ENCODE data around the gene KIAA1210.

Gene KIAA1210

DNA sequence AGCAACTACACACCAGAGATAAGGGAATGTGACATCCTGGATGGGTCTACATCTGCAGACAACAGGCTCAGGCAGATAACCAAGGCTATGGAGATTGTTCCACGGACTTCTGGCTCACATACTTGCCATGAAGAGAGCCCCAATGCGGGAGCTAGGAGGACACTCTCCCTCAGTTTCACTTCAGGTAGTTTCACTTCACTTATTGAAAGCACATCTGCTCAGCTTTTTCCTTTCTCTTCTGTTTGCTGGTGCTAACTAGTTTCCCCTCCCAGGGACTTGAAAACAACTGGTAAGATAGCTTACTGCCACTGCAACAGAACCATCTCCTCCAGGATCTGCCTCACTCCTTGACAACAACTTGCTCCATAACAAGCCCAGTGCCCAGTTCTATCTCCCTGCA lies 56.2 kb downstream of the KIAA1210 start:
- no peak overlapping the region for H2AFZ ChIP-seq (ENCODE audit: low read length, unreplicated experiment)
- H3K27me3 ChIP-seq (ENCODE audit: insufficient read depth, low read length): peaks cover 12% of the 10 kb centered on the region
- no peaks in the 10 kb centered on the region for H3K4me1 ChIP-seq (ENCODE audit: control insufficient read depth, insufficient read depth, low read length, unreplicated experiment)
- no peak overlapping the region for H3K27ac ChIP-seq (ENCODE audit: low read depth, low read length)
- no peak overlapping the region for H3K4me3 ChIP-seq (ENCODE audit: low read depth, low read length)
- H3K79me2 ChIP-seq (ENCODE audit: control insufficient read depth, insufficient read depth, low read length, unreplicated experiment): no peaks in the 10 kb centered on the region
- H3K36me3 ChIP-seq (ENCODE audit: insufficient read depth, low read length): no peaks in the 10 kb centered on the region

DNA sequence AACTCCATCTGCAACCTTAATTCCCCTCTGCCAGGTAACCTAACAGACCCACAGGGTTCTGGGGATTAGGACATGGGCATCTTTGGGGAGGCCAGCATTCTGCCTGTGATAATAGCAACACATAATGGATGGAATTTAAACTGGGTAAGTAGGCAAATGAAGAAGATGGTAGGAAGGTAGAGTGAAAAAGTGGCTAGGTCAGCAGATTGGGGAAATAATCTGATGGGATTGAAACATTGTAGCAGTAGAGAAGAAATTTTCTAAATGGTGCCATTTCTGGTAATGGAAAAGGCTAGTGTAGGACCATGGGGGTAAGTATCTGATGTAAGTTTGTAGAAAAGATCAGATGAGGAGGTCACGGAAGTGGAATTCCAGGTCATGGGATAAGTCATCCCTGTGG lies 57.9 kb downstream of the KIAA1210 start:
- Histone ChIP-seq H3K4me3 (ENCODE audit: low read depth, low read length) (no peak overlapping the region), H3K27ac (ENCODE audit: low read depth, low read length) (no peak overlapping the region), H3K79me2 (ENCODE audit: control insufficient read depth, insufficient read depth, low read length, unreplicated experiment) (no peaks in the 10 kb centered on the region), H3K27me3 (ENCODE audit: insufficient read depth, low read length) (peaks cover 12% of the 10 kb centered on the region), H3K4me1 (ENCODE audit: control insufficient read depth, insufficient read depth, low read length, unreplicated experiment) (no peaks in the 10 kb centered on the region), H3K36me3 (ENCODE audit: insufficient read depth, low read length) (no peaks in the 10 kb centered on the region), H2AFZ (ENCODE audit: low read length, unreplicated experiment) (no peak overlapping the region)

DNA sequence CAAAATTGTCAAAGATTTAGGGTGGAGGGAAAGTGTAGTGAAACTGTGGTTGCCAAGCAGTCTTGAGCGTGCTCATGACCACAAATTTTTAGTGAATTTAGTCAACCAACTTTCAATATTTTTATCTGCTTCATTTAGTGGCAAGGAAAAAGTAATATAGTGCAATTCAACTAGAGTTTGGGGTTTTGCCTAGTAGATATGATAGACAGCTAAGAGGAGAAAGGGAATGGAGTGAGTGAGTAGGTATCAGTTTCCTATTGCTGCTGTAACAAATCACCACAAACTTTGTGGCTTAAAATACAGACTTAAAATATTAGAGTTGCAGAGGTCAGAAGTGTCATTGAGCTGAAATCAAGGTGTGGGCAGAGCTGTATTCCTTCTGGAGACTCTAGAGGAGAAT lies 58.5 kb downstream of the KIAA1210 start:
- Histone ChIP-seq H3K4me1 (ENCODE audit: control insufficient read depth, insufficient read depth, low read length, unreplicated experiment) (no peaks in the 10 kb centered on the region), H2AFZ (ENCODE audit: low read length, unreplicated experiment) (no peak overlapping the region)

DNA sequence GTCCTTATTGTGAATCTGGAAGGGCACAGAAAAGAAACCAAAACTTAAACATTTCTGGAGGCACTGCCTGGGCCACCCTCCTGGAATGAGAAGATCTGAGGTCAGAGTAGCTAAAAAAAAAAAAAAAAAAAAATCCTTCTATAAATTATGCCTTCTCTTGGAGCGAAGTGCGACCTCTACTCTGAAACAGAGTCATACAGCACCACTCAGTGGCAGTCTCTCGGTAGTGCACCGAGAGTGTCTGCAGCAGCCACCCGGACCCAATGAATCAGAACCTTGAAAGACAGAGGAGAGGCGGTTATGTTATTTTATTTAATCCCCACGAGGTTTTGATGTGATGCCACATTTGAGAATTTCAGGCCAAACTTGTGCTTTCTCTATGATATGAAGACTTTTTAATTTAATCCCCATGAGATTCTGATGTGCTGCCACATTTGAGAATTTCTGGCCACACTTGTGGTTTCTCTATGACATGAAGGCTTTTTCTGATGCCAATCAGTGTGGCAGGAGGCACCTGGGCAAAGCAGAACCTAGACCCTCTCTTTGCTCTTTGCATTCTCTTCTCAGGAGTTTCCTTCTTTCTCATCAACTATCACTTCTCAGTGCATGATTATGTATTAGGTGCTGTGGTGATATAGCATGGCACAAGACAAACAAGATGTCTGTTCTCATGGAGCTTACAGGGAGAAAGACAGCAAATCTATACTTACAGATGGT lies 60.4 kb downstream of the KIAA1210 start:
- no peak overlapping the region for H2AFZ ChIP-seq (ENCODE audit: low read length, unreplicated experiment)
- no peaks in the 10 kb centered on the region for H3K79me2 ChIP-seq (ENCODE audit: control insufficient read depth, insufficient read depth, low read length, unreplicated experiment)
- no peaks in the 10 kb centered on the region for H3K36me3 ChIP-seq (ENCODE audit: insufficient read depth, low read length)
- H3K4me3 ChIP-seq (ENCODE audit: low read depth, low read length): no peak overlapping the region
- peaks cover 12% of the 10 kb centered on the region for H3K27me3 ChIP-seq (ENCODE audit: insufficient read depth, low read length)
- H3K27ac ChIP-seq (ENCODE audit: low read depth, low read length): no peak overlapping the region
- peaks cover 3% of the 10 kb centered on the region for H3K4me1 ChIP-seq (ENCODE audit: control insufficient read depth, insufficient read depth, low read length, unreplicated experiment)

More for the DNA sequence above, 58.5 kb downstream of the KIAA1210 start:
- H3K79me2 ChIP-seq (ENCODE audit: control insufficient read depth, insufficient read depth, low read length, unreplicated experiment): no peaks in the 10 kb centered on the region
- H3K36me3 ChIP-seq (ENCODE audit: insufficient read depth, low read length): no peaks in the 10 kb centered on the region
- H3K27ac ChIP-seq (ENCODE audit: low read depth, low read length): no peak overlapping the region
- H3K4me3 ChIP-seq (ENCODE audit: low read depth, low read length): no peak overlapping the region
- peaks cover 12% of the 10 kb centered on the region for H3K27me3 ChIP-seq (ENCODE audit: insufficient read depth, low read length)

DNA sequence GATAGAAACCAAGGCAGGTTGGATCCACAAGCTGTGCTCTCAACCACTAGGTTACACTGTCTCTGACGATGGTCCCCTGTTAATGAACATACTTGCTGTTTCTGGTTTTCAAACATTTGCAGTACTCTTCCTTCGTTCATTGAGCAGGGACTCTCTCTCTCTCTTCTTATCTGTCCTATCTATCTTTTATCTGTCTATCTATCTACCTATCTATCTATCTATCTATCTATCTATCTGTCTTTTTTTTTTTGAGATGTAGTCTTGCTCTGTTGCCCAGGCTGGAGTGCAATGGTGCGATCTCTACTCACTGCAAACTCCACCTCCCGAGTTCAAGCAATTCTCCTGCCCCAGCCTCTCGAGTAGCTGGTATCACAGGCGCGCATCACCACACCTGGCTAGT lies 64.2 kb downstream of the KIAA1210 start:
- H2AFZ ChIP-seq (ENCODE audit: low read length, unreplicated experiment): no peak overlapping the region
- H3K27me3 ChIP-seq (ENCODE audit: insufficient read depth, low read length): peaks cover 8% of the 10 kb centered on the region; the same call in 1 of the 2 replicates
- H3K36me3 ChIP-seq (ENCODE audit: insufficient read depth, low read length): no peaks in the 10 kb centered on the region
- H3K27ac ChIP-seq (ENCODE audit: low read depth, low read length): no peak overlapping the region
- peaks cover 3% of the 10 kb centered on the region for H3K4me1 ChIP-seq (ENCODE audit: control insufficient read depth, insufficient read depth, low read length, unreplicated experiment)
- H3K79me2 ChIP-seq (ENCODE audit: control insufficient read depth, insufficient read depth, low read length, unreplicated experiment): no peaks in the 10 kb centered on the region
- no peak overlapping the region for H3K4me3 ChIP-seq (ENCODE audit: low read depth, low read length)

DNA sequence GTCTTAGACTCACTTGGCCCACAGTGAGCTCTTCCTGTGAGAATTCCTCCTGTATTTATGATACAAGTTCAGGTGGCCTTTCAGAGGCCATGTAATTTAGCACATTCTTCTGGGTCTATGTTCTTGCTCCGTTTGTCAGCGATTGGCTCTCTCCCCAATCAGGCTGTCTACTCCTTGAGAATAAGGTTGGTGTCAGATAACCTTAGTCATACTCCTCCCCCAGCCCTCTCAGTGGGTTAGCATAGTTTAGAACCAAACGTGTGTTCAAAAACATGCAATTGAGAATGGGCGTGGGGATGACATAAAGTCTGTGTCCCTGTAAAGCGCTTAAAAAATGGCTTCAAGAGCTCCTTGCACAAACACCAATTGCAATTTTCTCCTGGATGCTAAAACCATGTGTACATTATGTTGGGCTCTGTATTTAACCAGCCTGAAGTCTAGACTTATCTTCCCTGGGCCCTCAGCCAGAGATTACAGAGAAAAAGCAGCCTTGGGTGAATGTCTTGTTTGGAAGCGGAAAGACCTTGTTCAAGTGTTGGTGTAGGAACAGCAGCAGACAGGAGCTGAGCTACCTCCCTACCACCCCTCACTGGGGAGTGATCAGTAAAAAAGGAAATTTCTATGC lies 64.8 kb downstream of the KIAA1210 start:
- Histone ChIP-seq H2AFZ (ENCODE audit: low read length, unreplicated experiment) (no peak overlapping the region), H3K79me2 (ENCODE audit: control insufficient read depth, insufficient read depth, low read length, unreplicated experiment) (no peaks in the 10 kb centered on the region), H3K27ac (ENCODE audit: low read depth, low read length) (no peak overlapping the region), H3K4me1 (ENCODE audit: control insufficient read depth, insufficient read depth, low read length, unreplicated experiment) (peaks cover 3% of the 10 kb centered on the region), H3K36me3 (ENCODE audit: insufficient read depth, low read length) (no peaks in the 10 kb centered on the region), H3K27me3 (ENCODE audit: insufficient read depth, low read length) (peaks cover 7% of the 10 kb centered on the region; the same call in 1 of the 2 replicates), H3K4me3 (ENCODE audit: low read depth, low read length) (no peak overlapping the region)

DNA sequence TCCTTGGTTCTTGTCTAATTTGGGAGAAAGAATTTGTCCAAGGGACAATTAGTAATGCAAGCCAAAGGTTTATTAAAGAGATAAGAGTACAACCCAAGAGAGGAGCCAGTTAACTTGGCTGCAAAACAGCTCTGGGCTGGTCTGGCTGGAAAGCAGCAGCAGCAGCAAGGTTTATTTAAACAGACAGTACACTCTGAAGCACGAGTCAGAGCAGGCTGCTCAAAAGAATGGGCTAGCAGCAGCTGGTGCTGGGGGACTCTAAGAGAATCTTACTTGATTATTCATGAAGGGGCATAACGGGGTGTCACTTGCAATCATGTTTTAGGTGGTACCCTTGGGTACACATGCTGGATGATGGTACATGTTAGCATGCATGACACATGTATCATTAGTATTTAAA lies 71.9 kb downstream of the KIAA1210 start:
- no peaks in the 10 kb centered on the region for H3K27me3 ChIP-seq (ENCODE audit: insufficient read depth, low read length)
- no peak overlapping the region for H2AFZ ChIP-seq (ENCODE audit: low read length, unreplicated experiment)
- H3K4me3 ChIP-seq (ENCODE audit: low read depth, low read length): no peak overlapping the region
- H3K4me1 ChIP-seq (ENCODE audit: control insufficient read depth, insufficient read depth, low read length, unreplicated experiment): no peaks in the 10 kb centered on the region
- no peaks in the 10 kb centered on the region for H3K36me3 ChIP-seq (ENCODE audit: insufficient read depth, low read length)
- H3K27ac ChIP-seq (ENCODE audit: low read depth, low read length): no peak overlapping the region
- no peaks in the 10 kb centered on the region for H3K79me2 ChIP-seq (ENCODE audit: control insufficient read depth, insufficient read depth, low read length, unreplicated experiment)

DNA sequence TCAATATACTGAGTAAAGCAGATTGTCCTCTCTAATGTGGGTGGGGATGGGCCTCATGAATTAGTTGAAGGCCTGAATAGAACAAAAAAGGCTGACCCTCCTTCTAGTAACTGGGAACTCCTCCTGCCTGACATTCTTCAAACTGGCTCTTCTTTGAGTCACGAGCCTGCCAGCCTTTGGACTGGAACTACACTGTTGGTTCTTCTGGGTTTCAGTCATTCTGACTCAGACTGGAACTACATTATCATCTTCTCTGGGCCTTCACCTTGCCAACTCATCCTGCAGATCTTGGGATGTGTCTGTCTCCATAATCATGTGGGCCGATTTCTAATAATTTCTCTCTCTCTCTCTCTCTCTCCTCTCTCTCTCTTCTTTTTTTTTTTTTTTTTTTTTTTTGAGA lies 81.7 kb downstream of the KIAA1210 start:
- Histone ChIP-seq H3K36me3 (ENCODE audit: insufficient read depth, low read length) (no peaks in the 10 kb centered on the region), H3K4me3 (ENCODE audit: low read depth, low read length) (no peak overlapping the region), H3K4me1 (ENCODE audit: control insufficient read depth, insufficient read depth, low read length, unreplicated experiment) (peaks cover 13% of the 10 kb centered on the region), H2AFZ (ENCODE audit: low read length, unreplicated experiment) (no peak overlapping the region), H3K79me2 (ENCODE audit: control insufficient read depth, insufficient read depth, low read length, unreplicated experiment) (no peaks in the 10 kb centered on the region), H3K27me3 (ENCODE audit: insufficient read depth, low read length) (no peaks in the 10 kb centered on the region), H3K27ac (ENCODE audit: low read depth, low read length) (no peak overlapping the region)

DNA sequence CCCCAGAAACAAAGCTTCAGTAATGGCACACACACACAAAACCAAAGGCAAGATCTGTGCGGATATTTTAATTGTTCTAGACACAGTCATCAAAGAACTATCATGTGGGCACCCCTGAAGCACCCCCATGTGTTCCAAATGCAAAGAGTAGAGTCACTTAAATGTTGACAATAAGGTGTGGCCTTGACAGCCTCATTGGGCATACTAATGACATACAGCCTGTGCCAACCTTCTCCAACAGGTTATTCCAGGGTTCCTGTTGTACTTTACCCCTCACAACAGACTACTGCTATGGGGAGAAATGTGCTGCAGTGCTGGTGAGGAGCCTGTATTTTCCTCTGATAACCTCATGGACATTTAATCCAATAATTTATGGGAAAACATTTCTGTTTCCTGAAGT lies 84.6 kb downstream of the KIAA1210 start:
- H2AFZ ChIP-seq (ENCODE audit: low read length, unreplicated experiment): no peak overlapping the region
- H3K4me3 ChIP-seq (ENCODE audit: low read depth, low read length): no peak overlapping the region
- H3K36me3 ChIP-seq (ENCODE audit: insufficient read depth, low read length): no peaks in the 10 kb centered on the region
- no peaks in the 10 kb centered on the region for H3K79me2 ChIP-seq (ENCODE audit: control insufficient read depth, insufficient read depth, low read length, unreplicated experiment)
- no peaks in the 10 kb centered on the region for H3K27me3 ChIP-seq (ENCODE audit: insufficient read depth, low read length)
- peaks cover 22% of the 10 kb centered on the region for H3K4me1 ChIP-seq (ENCODE audit: control insufficient read depth, insufficient read depth, low read length, unreplicated experiment)
- H3K27ac ChIP-seq (ENCODE audit: low read depth, low read length): no peak overlapping the region

DNA sequence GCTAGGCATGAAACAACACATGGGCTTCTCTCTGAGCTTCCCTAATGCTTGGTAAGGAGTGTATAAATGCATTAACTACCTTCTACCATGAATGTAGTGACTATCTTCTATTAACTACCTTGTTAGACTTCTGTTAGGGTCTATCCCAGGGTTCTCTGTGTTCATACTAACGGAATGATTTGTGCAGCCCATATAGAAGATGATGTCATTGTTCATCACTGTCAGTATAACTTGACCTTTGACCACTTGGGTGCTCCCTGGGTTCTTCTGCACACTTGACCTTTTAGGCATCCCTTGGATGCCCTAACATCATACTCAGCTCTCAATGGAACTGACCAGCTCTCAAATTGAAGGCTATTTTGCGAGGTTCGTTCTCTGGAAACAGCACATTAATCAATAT lies 85.6 kb downstream of the KIAA1210 start:
- Histone ChIP-seq H3K36me3 (ENCODE audit: insufficient read depth, low read length) (no peaks in the 10 kb centered on the region), H3K79me2 (ENCODE audit: control insufficient read depth, insufficient read depth, low read length, unreplicated experiment) (no peaks in the 10 kb centered on the region), H3K4me3 (ENCODE audit: low read depth, low read length) (no peak overlapping the region), H3K27ac (ENCODE audit: low read depth, low read length) (peak overlapping the region; percentile 81), H3K4me1 (ENCODE audit: control insufficient read depth, insufficient read depth, low read length, unreplicated experiment) (peaks cover 22% of the 10 kb centered on the region), H3K27me3 (ENCODE audit: insufficient read depth, low read length) (no peaks in the 10 kb centered on the region), H2AFZ (ENCODE audit: low read length, unreplicated experiment) (no peak overlapping the region)

DNA sequence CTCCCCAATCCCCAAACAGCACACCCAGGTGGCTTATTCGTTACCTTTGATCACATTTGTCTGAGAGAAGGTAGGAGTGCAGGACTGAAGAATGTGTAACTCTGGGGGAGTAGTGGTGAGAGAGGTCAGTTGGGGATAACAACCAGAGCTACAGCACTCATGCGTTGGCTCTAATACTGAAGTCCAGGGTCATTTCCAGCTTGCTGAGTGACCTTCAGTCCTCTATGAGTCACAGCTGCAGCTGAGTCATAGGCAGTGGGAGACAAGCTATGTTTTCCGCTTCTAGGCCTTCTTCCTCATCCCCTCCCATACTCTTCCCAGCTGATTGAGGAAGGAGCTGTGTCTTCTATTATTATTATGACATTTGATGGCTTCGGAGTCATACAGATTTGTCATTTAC lies 86.4 kb downstream of the KIAA1210 start:
- Histone ChIP-seq H3K27me3 (ENCODE audit: insufficient read depth, low read length) (no peaks in the 10 kb centered on the region), H3K27ac (ENCODE audit: low read depth, low read length) (peak overlapping the region; percentile 81), H2AFZ (ENCODE audit: low read length, unreplicated experiment) (peak overlapping the region; percentile 21), H3K4me3 (ENCODE audit: low read depth, low read length) (peak overlapping the region; percentile 57), H3K36me3 (ENCODE audit: insufficient read depth, low read length) (no peaks in the 10 kb centered on the region), H3K79me2 (ENCODE audit: control insufficient read depth, insufficient read depth, low read length, unreplicated experiment) (no peaks in the 10 kb centered on the region), H3K4me1 (ENCODE audit: control insufficient read depth, insufficient read depth, low read length, unreplicated experiment) (peaks cover 26% of the 10 kb centered on the region)
